DND-41 (cell line): ENCODE measurements around the gene COMMD10.

Source experiments
- CTCF ChIP-seq: IDR thresholded peaks from 2 replicates; pipeline ENCODE4 v1.5.1; 2012; ENCODE audit warnings: borderline replicate concordance, low read length, moderate library complexity, mild to moderate bottlenecking; ENCODE audit not compliant: poor library complexity, severe bottlenecking; ENCODE audit errors: extremely low read depth
- EZH2 ChIP-seq: IDR thresholded peaks from 3 replicates; pipeline ENCODE4 v1.6.1; 2012; ENCODE audit warnings: borderline replicate concordance, low read depth, mild to moderate bottlenecking, moderate library complexity, low read length, inconsistent platforms; ENCODE audit not compliant: severe bottlenecking

- TF ChIP-seq CTCF (no peak), EZH2 (no peak)
Observed at GRCh38 chr5:116315531-116315930, 230.7 kb downstream of the COMMD10 start.
